Ovary (tissue), 9 donors: ENCODE measurements around the gene GDE1. TPM values are rescaled to one million over a fixed set of nuclear protein-coding genes. Genes with fewer than 3 reads are reported as not detected.

ENCODE experiments used
- DNase-seq, 5 donors: peaks; one replicate each; pipeline ENCODE4 v3.0.0-alpha.2; 2019 to 2020
- H3K27ac ChIP-seq, 2 donors: fragments of 200-600 bp; one replicate each; pipeline versions ENCODE4 v1.5.1 to v1.8.0; 2019 to 2022
- H3K27me3 ChIP-seq: fragments of 200-600 bp; one replicate; pipeline ENCODE4 v1.8.0; 2022
- H3K36me3 ChIP-seq: fragments of 200-600 bp; sonication (generic); one replicate; pipeline ENCODE4 v1.5.1; 2019
- H3K4me1 ChIP-seq: one replicate; pipeline ENCODE4 v1.8.1; 2013; ENCODE audit warnings: mild to moderate bottlenecking, moderate library complexity; ENCODE audit not compliant: insufficient read depth
- H3K4me3 ChIP-seq: fragments of 200-600 bp; sonication (generic); one replicate; pipeline ENCODE4 v1.5.1; 2017
- H3K9me3 ChIP-seq, 2 donors: fragments of 200-600 bp in 1 of 2; sonication (generic) in 1 of 2; one replicate each; pipeline versions ENCODE4 v1.5.1 to v1.8.1; 2013 to 2019; ENCODE audit warnings: mild to moderate bottlenecking in 1 of 2, moderate library complexity in 1 of 2
- EP300 ChIP-seq: sonication (generic); formaldehyde crosslinking; IDR thresholded peaks from one replicate; pipeline ENCODE4 v1.6.1; 2017; ENCODE audit warnings: antibody characterized with exemption
- POLR2A ChIP-seq: fragments of 450-650 bp; IDR thresholded peaks from one replicate; pipeline ENCODE4 v1.6.1; 2017; ENCODE audit warnings: antibody characterized with exemption, mild to moderate bottlenecking, moderate library complexity
- WGBS, 3 donors: extraction: QIAGEN DNeasy Blood & Tissue Kit in 1 of 3; methylation state at CpG; one replicate each; pipeline versions ENCODE4 v1.1.5 to v1.1.7; 2013 to 2017; 5-methylcytosine and 5-hydroxymethylcytosine counted together
- intact Hi-C, 4 donors: fragments of 100-400 bp; cut with DNase I; formaldehyde crosslinking; loops; one replicate each; pipeline versions ENCODE4 v1.11.0 to v1.15.1; 2022 to 2023
- polyA plus RNA-seq, 2 donors: library from polyadenylated mRNA; stranded (reverse); fragments of 200-250 nt in 1 of 2; fragments of 350-450 nt in 1 of 2; fragmentation: Illumina TruSeq in 1 of 2; extraction: RNeasy Lipid Tissue Mini Kit (QIAGEN cat#74804) in 1 of 2; gene quantifications; one replicate each; pipeline ENCODE4 v1.2.3, GENCODE V29; 2013 to 2014
- total RNA-seq, 7 donors: library from RNA; depleted of rRNA in 2 of 7; stranded (reverse); fragments of >200 nt in 2 of 7; fragmentation: NEBNext Ultra II Directional in 3 of 7; extraction: Animal tissue kit (Norgen Biotek cat#: 25700) in 3 of 7; gene quantifications; one replicate each; pipeline versions ENCODE4 v1.1.0 to v1.2.4, GENCODE V29; 2016 to 2023
- TF ChIP-seq, protein P1 (sequence below), 3 donors: fragments of 450-650 bp in 2 of 3; fragments of 200-600 bp in 1 of 3; IDR thresholded peaks; one replicate each; pipeline versions ENCODE4 v1.5.1 to v1.8.0; 2016 to 2022; ENCODE audit warnings: antibody characterized with exemption in 3 of 3, mild to moderate bottlenecking in 1 of 3
- donor health status: DM: no; HTN: no; CAD: no; lungs with moderate emphysema.
- donor health status: DM: no; HTN: no; CAD: no.
- donor health status: Bipolar disorder and iron deficiency.
- donor health status: DM: yes; HTN: yes; CAD: no.
- donor health status: DM: no; HTN: no; CAD: no.
- donor health status: DM: yes; HTN: yes; CAD: no.

Gene GDE1
- total and polyA plus RNA-seq, 9 donors = 18.1 to 83.8 (median 28.7) TPM

DNA sequence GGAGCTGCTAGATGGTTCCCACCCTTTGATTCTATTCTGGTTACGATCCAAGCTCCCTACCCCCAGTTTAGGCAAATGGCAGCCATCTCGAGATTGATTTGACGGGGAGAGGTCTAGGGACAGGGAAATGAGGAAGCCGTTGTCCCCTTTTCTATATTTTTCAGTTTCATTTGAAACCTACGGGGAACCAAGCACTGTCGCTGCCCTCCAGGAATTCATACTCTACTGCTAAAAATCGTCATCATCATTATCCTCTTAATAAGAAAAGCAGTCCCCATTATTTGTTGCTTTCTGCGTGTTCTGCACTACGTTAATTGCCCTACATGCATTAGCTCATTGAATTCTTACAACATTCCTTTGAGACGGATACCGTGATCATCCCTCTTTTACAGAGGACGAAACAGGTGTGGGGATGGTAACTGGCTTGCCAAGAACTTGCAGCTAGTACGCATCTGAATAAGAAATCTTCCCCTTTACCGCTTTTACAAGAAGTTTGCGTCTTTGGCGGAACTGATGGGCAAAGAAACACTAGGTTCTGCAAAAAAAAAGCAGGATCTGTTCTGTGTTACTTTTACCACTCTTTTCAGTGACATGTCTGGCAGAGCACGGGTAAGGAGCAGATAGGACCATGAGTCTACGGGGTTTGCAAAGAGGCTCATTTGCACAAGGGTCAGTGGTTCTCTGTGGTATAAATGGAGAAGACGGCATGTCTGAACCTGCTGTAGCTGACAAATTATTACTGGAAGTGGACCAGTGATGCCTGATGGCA lies 2.9 kb upstream of the GDE1 start:
- peak overlapping the region; percentile 96 for H3K4me3 ChIP-seq
- no peaks in the 10 kb centered on the region for H3K9me3 ChIP-seq
- no peaks in the 10 kb centered on the region for H3K36me3 ChIP-seq
- H3K27me3 ChIP-seq = no peaks in the 10 kb centered on the region
- 16 to 17% (median 17%) methylated on average over 19 of the region's 19 CpGs for WGBS, 3 donors
- intact Hi-C loops = no loop called here
- peaks cover 11% of the 10 kb centered on the region for H3K4me1 ChIP-seq
- peak overlapping the region in 1 of 2 donors; percentile 29 for H3K27ac ChIP-seq
- TF ChIP-seq EP300 (no peak), POLR2A (no peak)
- TF ChIP-seq, protein P1, sequence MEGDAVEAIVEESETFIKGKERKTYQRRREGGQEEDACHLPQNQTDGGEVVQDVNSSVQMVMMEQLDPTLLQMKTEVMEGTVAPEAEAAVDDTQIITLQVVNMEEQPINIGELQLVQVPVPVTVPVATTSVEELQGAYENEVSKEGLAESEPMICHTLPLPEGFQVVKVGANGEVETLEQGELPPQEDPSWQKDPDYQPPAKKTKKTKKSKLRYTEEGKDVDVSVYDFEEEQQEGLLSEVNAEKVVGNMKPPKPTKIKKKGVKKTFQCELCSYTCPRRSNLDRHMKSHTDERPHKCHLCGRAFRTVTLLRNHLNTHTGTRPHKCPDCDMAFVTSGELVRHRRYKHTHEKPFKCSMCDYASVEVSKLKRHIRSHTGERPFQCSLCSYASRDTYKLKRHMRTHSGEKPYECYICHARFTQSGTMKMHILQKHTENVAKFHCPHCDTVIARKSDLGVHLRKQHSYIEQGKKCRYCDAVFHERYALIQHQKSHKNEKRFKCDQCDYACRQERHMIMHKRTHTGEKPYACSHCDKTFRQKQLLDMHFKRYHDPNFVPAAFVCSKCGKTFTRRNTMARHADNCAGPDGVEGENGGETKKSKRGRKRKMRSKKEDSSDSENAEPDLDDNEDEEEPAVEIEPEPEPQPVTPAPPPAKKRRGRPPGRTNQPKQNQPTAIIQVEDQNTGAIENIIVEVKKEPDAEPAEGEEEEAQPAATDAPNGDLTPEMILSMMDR (IDR thresholded peaks at IDR 0.05) = no peak
- DNase-seq = no peak

DNA sequence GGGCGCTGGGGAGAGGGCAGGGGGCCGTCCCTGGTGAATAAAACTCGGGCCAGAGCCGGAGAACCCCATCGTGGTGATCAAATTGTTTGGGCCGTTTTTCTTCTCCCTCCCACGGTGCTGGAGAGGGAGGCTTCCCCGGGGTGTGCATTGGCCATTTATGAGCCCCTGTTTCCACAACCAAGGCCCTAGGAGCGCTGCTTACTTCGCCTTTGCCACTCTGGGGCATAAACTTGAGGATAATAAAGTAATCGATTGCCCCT lies 2.4 kb upstream of the GDE1 start:
- TF ChIP-seq EP300 (no peak), POLR2A (no peak)
- TF ChIP-seq, protein P1 (IDR thresholded peaks at IDR 0.05) = no peak
- H3K4me3 ChIP-seq = peak overlapping the region; percentile 96
- H3K4me1 ChIP-seq = peaks cover 11% of the 10 kb centered on the region
- peak overlapping the region in 1 of 2 donors; percentile 29 for H3K27ac ChIP-seq
- intact Hi-C loops = no loop called here
- no peaks in the 10 kb centered on the region for H3K27me3 ChIP-seq
- no peak for DNase-seq
- H3K9me3 ChIP-seq = no peaks in the 10 kb centered on the region
- 1 to 2% (median 1%) methylated on average over 11 of the region's 11 CpGs for WGBS, 3 donors
- no peaks in the 10 kb centered on the region for H3K36me3 ChIP-seq

DNA sequence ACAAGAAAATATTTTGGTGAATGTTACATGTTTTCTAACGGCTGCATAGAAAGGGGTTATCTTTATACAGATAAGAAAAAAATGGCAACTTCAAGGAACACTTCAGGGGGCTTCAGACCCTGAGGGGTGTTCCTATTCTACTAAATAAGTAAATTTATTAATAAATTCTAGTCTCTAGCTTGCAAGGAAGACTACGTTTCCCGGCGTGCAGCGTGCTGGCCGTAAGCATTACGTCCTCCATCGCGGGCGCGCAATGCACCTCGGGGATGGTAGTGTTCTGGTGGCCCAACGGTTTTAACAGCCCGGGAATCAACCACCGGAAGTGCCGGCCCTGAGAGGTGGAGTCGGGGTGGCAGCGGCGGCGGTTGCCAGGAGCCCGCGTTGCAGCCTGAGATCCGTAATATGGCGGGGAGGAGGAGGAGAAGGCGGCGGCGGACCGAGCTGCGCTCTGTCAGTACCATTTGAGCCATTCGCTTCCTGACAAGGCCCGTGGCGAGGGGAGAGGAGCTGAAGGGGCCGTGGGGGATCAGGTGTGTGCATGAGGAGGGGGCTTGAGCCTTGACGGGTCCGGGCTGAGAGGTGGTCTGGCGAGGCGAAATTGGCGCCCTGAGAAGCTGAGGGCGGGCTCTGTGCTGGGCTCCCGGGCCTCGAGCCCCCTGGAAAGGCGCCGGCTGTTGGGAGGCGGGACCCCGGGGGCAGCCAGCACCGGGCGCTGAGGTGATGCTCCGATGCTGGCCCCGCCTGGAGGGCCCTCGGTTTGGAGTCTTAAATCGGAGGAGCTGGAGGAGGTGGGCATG lies 1.9 kb upstream of the GDE1 start, which contains the start of gene CCP110:
TSS of gene CCP110 (plus strand) at position 384 of the 797 bp plus-strand sequence. CDS start 3,940 bp downstream, outside the sequence.
- Histone ChIP-seq H3K9me3 (no peaks in the 10 kb centered on the region), H3K4me1 (peaks cover 13% of the 10 kb centered on the region), H3K36me3 (no peaks in the 10 kb centered on the region), H3K4me3 (peak within 1 kb of the TSS; percentile 96), H3K27ac (peak within 1 kb of the TSS in 1 of 2 donors; percentile 29), H3K27me3 (no peaks in the 10 kb centered on the region)
- peak; percentile 93 to 96 (median 93) for DNase-seq
- intact Hi-C loops = no loop called here
- WGBS, 3 donors = 1% methylated on average over 51 of the region's 51 CpGs
- TF ChIP-seq POLR2A (peak; percentile 55), EP300 (no peak)

DNA sequence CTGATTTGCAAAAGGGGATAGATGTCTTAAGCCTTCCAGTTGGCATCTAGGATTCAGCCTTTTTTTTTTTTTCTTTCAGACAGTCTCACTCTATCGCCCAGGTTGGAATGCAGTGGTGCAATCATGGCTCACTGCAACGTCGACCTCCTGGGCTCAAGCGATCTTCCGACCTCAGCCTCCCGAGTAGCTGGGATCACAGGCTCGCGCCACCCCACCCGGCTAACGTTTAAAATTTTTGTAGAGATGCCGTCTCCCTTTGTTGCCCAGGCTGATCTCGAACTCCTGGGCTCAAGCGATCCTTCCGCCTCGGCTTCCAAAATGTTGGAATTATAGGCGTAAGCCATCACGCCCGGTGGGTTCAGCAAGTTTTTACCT lies 1.3 kb upstream of the GDE1 start:
- TF ChIP-seq EP300 (no peak), POLR2A (no peak)
- TF ChIP-seq, protein P1 (IDR thresholded peaks at IDR 0.05) = no peak
- intact Hi-C loops = no loop called here
- WGBS, 3 donors = 69 to 74% (median 70%) methylated on average over 18 of the region's 18 CpGs

More for the DNA sequence above, 1.3 kb upstream of the GDE1 start:
- peaks cover 13% of the 10 kb centered on the region for H3K4me1 ChIP-seq
- H3K36me3 ChIP-seq = no peaks in the 10 kb centered on the region
- H3K27me3 ChIP-seq = no peaks in the 10 kb centered on the region
- no peak overlapping the region for H3K4me3 ChIP-seq
- peak in 4 of 5 donors; percentile 25 to 54 (median 50) for DNase-seq
- no peaks in the 10 kb centered on the region for H3K9me3 ChIP-seq
- no peak overlapping the region for H3K27ac ChIP-seq
